ENCODE data around the gene EDA.

The EDA gene

GRCh38 chrX:70049925-70050324, 434.0 kb downstream of the EDA start, which contains the start of gene AWAT2:
Gene AWAT2 (minus strand): TSS chrX:70049938. CDS start chrX:70049932, 6 bp downstream.
- Histone ChIP-seq H3K9me3 (no peaks in the 10 kb centered on the region), H3K4me1 (no peaks in the 10 kb centered on the region), H3K36me3 (no peaks in the 10 kb centered on the region), H3K4me3 (ENCODE audit: low read depth, low read length) (no peak within 1 kb of the TSS), H3K27me3 (no peaks in the 10 kb centered on the region)
- no peak for DNase-seq
- no peak for TF ChIP-seq CTCF (IDR thresholded peaks at IDR 0.05; ENCODE audit: low read depth, low read length)

- no peak for DNase-seq
- Histone ChIP-seq H3K9me3 (no peaks in the 10 kb centered on the region), H3K4me1 (no peaks in the 10 kb centered on the region), H3K36me3 (no peaks in the 10 kb centered on the region), H3K4me3 (ENCODE audit: low read depth, low read length) (no peak overlapping the region), H3K27me3 (no peaks in the 10 kb centered on the region)
- no peak for TF ChIP-seq CTCF (IDR thresholded peaks at IDR 0.05; ENCODE audit: low read depth, low read length)
Measured at GRCh38 chrX:70052895-70053615, 437.1 kb downstream of the EDA start.

GRCh38 chrX:70054391-70054790, 438.5 kb downstream of the EDA start:
- no peak overlapping the region for H3K4me3 ChIP-seq (ENCODE audit: low read depth, low read length)
- H3K9me3 ChIP-seq = no peaks in the 10 kb centered on the region
- H3K27me3 ChIP-seq = no peaks in the 10 kb centered on the region
- no peak for TF ChIP-seq CTCF (IDR thresholded peaks at IDR 0.05; ENCODE audit: low read depth, low read length)
- no peaks in the 10 kb centered on the region for H3K36me3 ChIP-seq
- no peaks in the 10 kb centered on the region for H3K4me1 ChIP-seq
- DNase-seq = no peak

- Histone ChIP-seq H3K27me3 (no peaks in the 10 kb centered on the region), H3K4me1 (no peaks in the 10 kb centered on the region), H3K4me3 (ENCODE audit: low read depth, low read length) (no peak within 1 kb of the TSS), H3K36me3 (no peaks in the 10 kb centered on the region), H3K9me3 (no peaks in the 10 kb centered on the region)
- no peak for DNase-seq
- no peak for TF ChIP-seq CTCF (IDR thresholded peaks at IDR 0.05; ENCODE audit: low read depth, low read length)
Measured at GRCh38 chrX:70062076-70062475, 446.2 kb downstream of the EDA start, which contains the start of gene OTUD6A. Gene OTUD6A (plus strand): TSS chrX:70062457. CDS start chrX:70062525, 68 bp downstream.

- no peaks in the 10 kb centered on the region for H3K27me3 ChIP-seq
- H3K4me1 ChIP-seq = no peaks in the 10 kb centered on the region
- no peak overlapping the region for H3K4me3 ChIP-seq (ENCODE audit: low read depth, low read length)
- no peaks in the 10 kb centered on the region for H3K9me3 ChIP-seq
- H3K36me3 ChIP-seq = no peaks in the 10 kb centered on the region
- no peak for DNase-seq
- TF ChIP-seq CTCF (IDR thresholded peaks at IDR 0.05; ENCODE audit: low read depth, low read length) = no peak
Measured at GRCh38 chrX:70062961-70063550, 447.1 kb downstream of the EDA start.

- H3K27me3 ChIP-seq = no peaks in the 10 kb centered on the region
- no peaks in the 10 kb centered on the region for H3K36me3 ChIP-seq
- H3K4me3 ChIP-seq (ENCODE audit: low read depth, low read length) = no peak overlapping the region
- H3K9me3 ChIP-seq = no peaks in the 10 kb centered on the region
- H3K4me1 ChIP-seq = no peaks in the 10 kb centered on the region
- no peak for TF ChIP-seq CTCF (IDR thresholded peaks at IDR 0.05; ENCODE audit: low read depth, low read length)
- no peak for DNase-seq
Measured at GRCh38 chrX:70066646-70067045, 450.7 kb downstream of the EDA start.

Data from BE2C (cell line).